ENCODE data around the gene RBM39.
A peak's percentile ranks its signal among the peaks of the same experiment; 100 is the strongest.
"Not testable (repeated sequence)": the region's sequence is repeated elsewhere in the genome, so short reads cannot be mapped to it uniquely, and the experiment has no call there.

The RBM39 gene

DNA sequence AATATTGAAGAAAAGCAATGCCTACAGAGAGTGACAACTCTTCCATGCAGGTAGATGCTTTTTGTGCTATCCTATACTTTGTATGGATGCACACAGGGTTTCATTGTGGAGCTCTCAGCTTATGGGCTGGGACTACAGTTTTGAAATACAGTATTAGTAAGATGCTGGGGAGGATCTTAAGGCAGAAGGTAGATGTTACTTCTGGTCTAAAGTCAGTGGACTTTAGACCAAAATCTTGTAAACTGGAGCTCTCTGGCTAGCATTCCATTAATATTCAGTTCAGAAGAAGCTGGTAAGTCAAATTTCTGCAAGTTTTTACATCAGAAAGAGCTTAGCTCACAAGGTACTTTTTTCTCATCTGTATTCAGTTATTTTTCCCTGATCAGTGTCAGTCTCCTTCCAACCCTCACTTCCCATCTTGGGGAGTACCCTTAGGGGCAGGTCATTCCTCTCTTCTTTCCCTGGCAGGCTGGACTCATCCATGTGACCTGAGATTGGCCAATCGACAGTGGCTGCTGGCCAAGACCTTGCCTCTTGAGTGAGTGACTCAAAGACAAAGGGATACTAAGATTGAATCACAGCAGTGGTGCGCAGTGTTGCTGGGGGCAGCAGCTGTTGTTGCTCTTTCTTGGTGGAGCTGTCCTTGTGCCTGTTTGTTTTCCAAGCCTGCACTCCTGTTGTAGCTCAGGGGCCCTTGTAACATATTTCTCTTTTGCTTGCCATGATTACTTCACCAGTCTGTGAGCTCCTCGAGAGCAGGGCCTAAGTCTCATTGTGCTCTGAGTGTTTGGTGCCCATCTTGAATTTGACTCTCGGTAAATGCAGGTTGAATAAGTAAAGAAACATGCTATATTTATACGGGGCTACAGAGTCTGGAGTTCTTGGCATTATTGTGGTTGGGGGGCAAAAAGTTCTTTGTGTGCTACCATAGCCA, 26.9 kb upstream of the RBM39 start:
- CTCF ChIA-PET = interaction anchor here (1.0 to 2.2 kb wide), 3 partner anchors 20 to 185 kb away, joined by 4 to 12 read pairs (median 5); partner anchors contain the start of genes RBM39 and SCAND1
- TF ChIP-seq, protein P1, sequence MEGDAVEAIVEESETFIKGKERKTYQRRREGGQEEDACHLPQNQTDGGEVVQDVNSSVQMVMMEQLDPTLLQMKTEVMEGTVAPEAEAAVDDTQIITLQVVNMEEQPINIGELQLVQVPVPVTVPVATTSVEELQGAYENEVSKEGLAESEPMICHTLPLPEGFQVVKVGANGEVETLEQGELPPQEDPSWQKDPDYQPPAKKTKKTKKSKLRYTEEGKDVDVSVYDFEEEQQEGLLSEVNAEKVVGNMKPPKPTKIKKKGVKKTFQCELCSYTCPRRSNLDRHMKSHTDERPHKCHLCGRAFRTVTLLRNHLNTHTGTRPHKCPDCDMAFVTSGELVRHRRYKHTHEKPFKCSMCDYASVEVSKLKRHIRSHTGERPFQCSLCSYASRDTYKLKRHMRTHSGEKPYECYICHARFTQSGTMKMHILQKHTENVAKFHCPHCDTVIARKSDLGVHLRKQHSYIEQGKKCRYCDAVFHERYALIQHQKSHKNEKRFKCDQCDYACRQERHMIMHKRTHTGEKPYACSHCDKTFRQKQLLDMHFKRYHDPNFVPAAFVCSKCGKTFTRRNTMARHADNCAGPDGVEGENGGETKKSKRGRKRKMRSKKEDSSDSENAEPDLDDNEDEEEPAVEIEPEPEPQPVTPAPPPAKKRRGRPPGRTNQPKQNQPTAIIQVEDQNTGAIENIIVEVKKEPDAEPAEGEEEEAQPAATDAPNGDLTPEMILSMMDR (IDR thresholded peaks at IDR 0.05; ENCODE audit: control extremely low read depth, extremely low read depth, low read depth, missing control alignments) = no peak
- POLR2A ChIA-PET = interaction anchor here (0.5 to 2.2 kb wide), 4 partner anchors 25 to 80 kb away, joined by 4 to 16 read pairs (median 8); partner anchors contain the start of gene RBM39
- peak; percentile 38 for DNase-seq (ENCODE audit: extremely low spot score)

DNA sequence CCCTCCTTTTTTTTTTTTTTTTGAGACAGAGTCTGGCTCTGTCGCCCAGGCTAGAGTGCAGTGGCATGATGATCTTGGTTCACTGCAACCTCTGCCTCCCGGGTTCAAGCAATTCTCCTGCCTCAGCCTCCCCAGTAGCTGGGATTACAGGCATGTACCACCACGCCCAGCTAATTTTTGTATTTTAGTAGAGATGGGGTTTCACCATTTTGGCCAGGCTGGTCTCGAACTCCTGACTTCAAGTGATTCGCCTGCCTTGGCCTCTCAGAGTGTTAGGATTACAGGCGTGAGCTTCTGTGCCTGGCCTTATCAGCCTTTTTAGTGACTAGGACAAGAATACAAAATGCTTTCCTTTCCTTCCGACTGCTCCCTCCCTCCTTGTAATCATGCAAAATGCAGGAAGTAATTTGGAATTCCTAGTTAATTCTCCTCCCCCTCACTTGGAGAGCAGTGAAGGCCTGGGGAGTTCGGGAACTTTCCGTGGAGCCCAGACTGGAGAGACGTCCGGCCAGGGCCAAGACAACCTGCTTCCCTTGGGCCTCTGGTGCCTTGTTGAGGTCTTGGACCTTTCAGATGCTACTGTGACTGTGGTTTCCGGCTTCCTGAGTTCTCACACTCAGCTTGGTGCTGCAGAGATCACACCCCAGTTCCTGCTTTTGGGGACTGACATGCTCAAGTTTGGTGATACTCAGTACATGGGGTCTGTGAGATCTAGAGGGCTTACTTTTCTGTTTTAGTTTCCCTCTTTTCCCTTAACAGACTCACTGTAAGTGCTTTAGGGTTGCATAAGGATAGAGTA, 25.8 kb upstream of the RBM39 start:
- DNase-seq (ENCODE audit: extremely low spot score) = peak; percentile 83
- POLR2A ChIA-PET = interaction anchor here (0.6 to 2.2 kb wide), 3 partner anchors 15 to 25 kb away, joined by 3 to 16 read pairs (median 9); partner anchors contain the start of gene RBM39
- TF ChIP-seq, protein P1 (IDR thresholded peaks at IDR 0.05; ENCODE audit: control extremely low read depth, extremely low read depth, low read depth, missing control alignments) = no peak
- CTCF ChIA-PET = interaction anchor here (1.0 to 2.2 kb wide), 3 partner anchors 19 to 187 kb away, joined by 4 to 12 read pairs (median 5); partner anchors contain the start of genes RBM39 and SCAND1

DNA sequence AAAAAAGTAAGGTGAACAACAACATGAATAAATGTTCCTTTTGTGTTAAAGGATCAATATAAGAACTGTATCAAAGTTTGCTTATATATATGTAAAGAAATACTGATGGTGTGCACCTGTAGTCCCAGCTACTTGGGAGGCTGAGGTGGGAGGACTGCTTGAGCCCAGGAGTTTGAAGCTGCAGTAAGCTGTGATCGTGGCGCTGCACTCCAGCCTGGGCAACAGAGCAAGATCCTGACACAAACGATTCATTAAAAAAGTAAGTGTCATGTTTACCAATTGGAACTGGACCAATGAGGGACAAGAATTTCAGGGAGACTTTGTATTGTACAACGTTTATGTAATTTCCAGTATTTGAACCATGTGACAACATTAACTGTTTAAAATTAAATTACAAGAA, 24.8 kb upstream of the RBM39 start:
- DNase-seq (ENCODE audit: extremely low spot score) = no peak
- ChIA-PET POLR2A (no interaction called here), CTCF (no interaction called here)
- TF ChIP-seq, protein P1 (IDR thresholded peaks at IDR 0.05; ENCODE audit: control extremely low read depth, extremely low read depth, low read depth, missing control alignments) = no peak

DNA sequence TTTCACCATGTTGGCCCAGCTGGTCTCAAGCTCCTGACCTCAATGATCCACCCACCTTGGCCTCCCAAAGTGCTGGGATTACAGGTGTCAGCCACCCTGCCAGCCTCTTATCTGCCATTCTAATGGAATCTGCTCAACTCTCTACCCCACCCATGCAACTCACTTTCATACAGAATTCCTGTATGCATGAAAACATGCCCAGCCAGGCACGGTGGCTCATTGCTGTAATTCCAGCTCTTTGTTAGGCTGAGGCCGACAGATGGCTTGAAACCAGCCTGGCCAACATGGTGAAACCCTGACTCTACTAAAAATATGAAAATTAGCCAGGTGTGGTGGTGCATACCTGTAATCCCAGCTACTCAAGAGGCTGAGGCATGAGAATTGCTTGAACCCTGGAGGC, 22.9 kb upstream of the RBM39 start:
- POLR2A ChIA-PET; DNase-seq (ENCODE audit: extremely low spot score): not testable (repeated sequence)
- CTCF ChIA-PET = interaction anchor here (1.0 to 1.6 kb wide), 2 partner anchors 15 to 22 kb away, joined by 3 to 5 read pairs; partner anchors contain the start of gene RBM39

DNA sequence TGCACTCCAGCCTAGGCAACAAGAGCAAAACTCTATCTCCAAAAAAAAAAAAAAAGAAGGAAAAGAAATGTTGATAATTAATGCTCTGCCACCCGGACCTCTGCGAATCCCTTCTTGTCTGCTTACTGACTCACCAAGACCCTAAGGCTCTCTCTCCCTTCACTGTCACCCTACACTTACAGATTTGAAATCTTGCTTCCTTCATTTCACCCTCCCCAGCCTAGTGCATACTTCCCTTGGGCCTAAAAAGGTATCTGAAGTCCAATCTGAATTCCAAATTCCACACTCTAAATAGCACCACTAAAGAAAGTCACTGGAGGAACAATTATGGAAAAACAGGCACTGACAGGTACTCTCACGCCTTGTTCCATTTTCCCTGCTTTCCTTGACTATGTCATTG, 20.4 kb upstream of the RBM39 start:
- POLR2A ChIA-PET = interaction anchor here (0.7 kb wide), 1 partner anchor 9 kb away, joined by 4 read pairs; no protein-coding TSS in a partner anchor
- TF ChIP-seq, protein P1 (IDR thresholded peaks at IDR 0.05; ENCODE audit: control extremely low read depth, extremely low read depth, low read depth, missing control alignments) = no peak
- CTCF ChIA-PET = interaction anchor here (1.3 to 1.4 kb wide), 2 partner anchors 9 to 19 kb away, joined by 3 to 4 read pairs; no protein-coding TSS in a partner anchor
- no peak for DNase-seq (ENCODE audit: extremely low spot score)

DNA sequence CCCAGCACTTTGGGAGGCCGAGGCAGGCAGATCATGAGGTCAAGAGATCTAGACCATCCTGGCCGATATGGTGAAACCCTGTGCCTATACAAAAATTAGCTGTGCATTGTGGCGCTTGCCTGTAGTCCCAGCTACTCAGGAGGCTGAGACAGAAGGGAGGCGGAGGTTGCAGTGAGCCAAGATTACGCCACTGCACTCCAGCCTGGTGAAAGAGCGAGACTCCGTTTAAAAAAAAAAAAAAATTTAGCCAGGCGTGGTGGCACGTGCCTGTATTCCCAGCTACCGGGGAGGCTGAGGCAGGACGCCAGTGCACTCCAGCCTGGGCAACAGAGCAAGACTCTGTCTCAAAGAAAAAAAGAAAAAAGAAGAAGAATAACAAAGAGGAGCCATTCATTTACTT, 19.5 kb upstream of the RBM39 start:
- POLR2A ChIA-PET; DNase-seq (ENCODE audit: extremely low spot score): not testable (repeated sequence)
- CTCF ChIA-PET = interaction anchor here (1.3 kb wide), 1 partner anchor 10 kb away, joined by 4 read pairs; no protein-coding TSS in a partner anchor

DNA sequence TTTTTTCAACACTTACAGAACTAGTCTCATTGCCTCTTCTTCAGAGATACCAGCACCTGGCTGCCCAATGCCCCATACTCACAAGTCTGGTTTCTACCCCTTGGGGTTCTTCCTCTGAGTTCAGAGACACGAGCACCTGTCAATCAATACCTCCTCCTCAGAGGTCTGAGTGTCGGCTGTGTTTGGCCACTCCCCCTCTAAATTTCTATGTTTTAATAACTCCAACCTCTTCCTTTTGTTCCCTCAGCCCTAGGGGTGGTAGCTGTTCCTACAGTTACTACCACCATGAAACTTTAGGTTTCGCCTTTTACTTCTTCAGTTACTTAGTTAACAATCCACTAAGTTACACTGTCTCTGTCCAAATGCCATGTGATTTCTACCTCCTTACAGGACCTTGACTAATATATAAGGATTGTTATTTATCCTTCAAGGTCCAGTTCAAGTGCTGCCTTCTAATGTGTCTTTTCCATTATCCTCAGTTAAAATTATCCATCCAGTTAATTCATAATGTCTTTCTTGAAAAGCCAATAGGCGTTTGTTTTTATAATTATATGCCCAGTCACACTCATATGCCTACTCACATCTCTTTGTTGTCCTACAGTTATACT, 15.1 kb upstream of the RBM39 start:
- ChIA-PET CTCF (no interaction called here), POLR2A (no interaction called here)
- no peak for DNase-seq (ENCODE audit: extremely low spot score)
- TF ChIP-seq, protein P1 (IDR thresholded peaks at IDR 0.05; ENCODE audit: control extremely low read depth, extremely low read depth, low read depth, missing control alignments) = no peak

Data from GM10248 (cell line).